GM19463 (cell line): ENCODE results near the gene SMARCA2.

Experiments
- ATAC-seq: cut with Tn5 transposase; IDR thresholded peaks from one replicate; pipeline ENCODE4 v1.9.1; 2021; ENCODE audit warnings: mild to moderate bottlenecking, moderate library complexity; ENCODE audit not compliant: unreplicated experiment

SMARCA2 gene

GRCh38 chr9:2039294-2040180 lies 24.4 kb downstream of the SMARCA2 start:
- ATAC-seq, result no peak

GRCh38 chr9:2040828-2041227 lies 25.7 kb downstream of the SMARCA2 start:
- no peak for ATAC-seq

- no peak for ATAC-seq
These were observed 26.6 kb downstream of the SMARCA2 start for GRCh38 chr9:2041736-2042135.

- ATAC-seq, result no peak
These were observed 28.1 kb downstream of the SMARCA2 start for GRCh38 chr9:2043243-2043642.

GRCh38 chr9:2043881-2044462 lies 28.8 kb downstream of the SMARCA2 start:
- ATAC-seq, result peak; percentile 51

GRCh38 chr9:2047144-2047671 lies 32.1 kb downstream of the SMARCA2 start:
- ATAC-seq, result no peak

GRCh38 chr9:2047916-2048315 lies 32.8 kb downstream of the SMARCA2 start:
- no peak for ATAC-seq

GRCh38 chr9:2050236-2050635 lies 35.1 kb downstream of the SMARCA2 start:
- ATAC-seq, result no peak

GRCh38 chr9:2053883-2054845 lies 39.0 kb downstream of the SMARCA2 start:
- ATAC-seq, result peak; percentile 90

- ATAC-seq, result peak; percentile 36
These were observed 40.1 kb downstream of the SMARCA2 start for GRCh38 chr9:2055203-2055658.

- peak; percentile 49 for ATAC-seq
These were observed 44.3 kb downstream of the SMARCA2 start for GRCh38 chr9:2059274-2059929.

GRCh38 chr9:2060424-2060823 lies 45.3 kb downstream of the SMARCA2 start:
- no peak for ATAC-seq

GRCh38 chr9:2065704-2066103 lies 50.6 kb downstream of the SMARCA2 start:
- ATAC-seq, result no peak

GRCh38 chr9:2066312-2067273 lies 51.4 kb downstream of the SMARCA2 start:
- ATAC-seq, result no peak

- ATAC-seq, result no peak
These were observed 57.7 kb downstream of the SMARCA2 start for GRCh38 chr9:2072752-2073405.

- no peak for ATAC-seq
These were observed 67.6 kb downstream of the SMARCA2 start for GRCh38 chr9:2082772-2083171.

GRCh38 chr9:2083479-2083878 lies 68.3 kb downstream of the SMARCA2 start:
- ATAC-seq, result no peak

GRCh38 chr9:2085716-2086115 lies 70.6 kb downstream of the SMARCA2 start:
- no peak for ATAC-seq

- ATAC-seq, result no peak
These were observed 71.0 kb downstream of the SMARCA2 start for GRCh38 chr9:2086116-2086515.
